HG02981 (cell line): Measurements from ENCODE around the gene CCDC172.
A peak's percentile ranks its signal among the peaks of the same experiment; 100 is the strongest.
"Not testable (repeated sequence)": the region's sequence is repeated elsewhere in the genome, so short reads cannot be mapped to it uniquely, and the experiment has no call there.

Experiments used
- ATAC-seq: cut with Tn5 transposase; IDR thresholded peaks from one replicate; pipeline ENCODE4 v1.9.1; 2021; ENCODE audit warnings: mild to moderate bottlenecking, moderate library complexity; ENCODE audit not compliant: unreplicated experiment

Gene CCDC172

GRCh38 chr10:116329153-116329552 is 4.9 kb downstream of the CCDC172 start:
- ATAC-seq: no peak

GRCh38 chr10:116331815-116332214 is 7.6 kb downstream of the CCDC172 start:
- ATAC-seq: no peak

- no peak for ATAC-seq
Observed at GRCh38 chr10:116336866-116337265, 12.6 kb downstream of the CCDC172 start.

GRCh38 chr10:116352125-116352524 is 27.9 kb downstream of the CCDC172 start:
- ATAC-seq: no peak

DNA sequence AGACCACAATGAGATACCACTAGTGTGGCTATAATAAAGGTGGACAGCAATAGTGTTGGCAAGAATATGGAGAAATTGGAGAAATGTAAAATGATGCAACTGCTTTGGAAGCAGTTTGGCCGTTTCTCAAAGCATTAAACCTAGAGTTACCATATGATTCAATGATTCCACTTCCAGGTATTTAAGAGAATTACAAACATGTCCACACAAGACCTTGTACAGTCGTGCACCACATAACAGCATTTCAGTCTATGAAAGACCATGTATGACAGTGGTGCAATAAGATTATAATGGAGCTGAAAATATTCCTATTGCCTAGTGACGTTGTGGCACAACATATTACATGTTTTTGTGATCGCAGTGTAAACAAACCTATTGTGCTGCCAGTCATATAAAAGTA is 29.6 kb downstream of the CCDC172 start:
- ATAC-seq: no peak

- no peak for ATAC-seq
Observed at GRCh38 chr10:116355341-116355740, 31.1 kb downstream of the CCDC172 start.

DNA sequence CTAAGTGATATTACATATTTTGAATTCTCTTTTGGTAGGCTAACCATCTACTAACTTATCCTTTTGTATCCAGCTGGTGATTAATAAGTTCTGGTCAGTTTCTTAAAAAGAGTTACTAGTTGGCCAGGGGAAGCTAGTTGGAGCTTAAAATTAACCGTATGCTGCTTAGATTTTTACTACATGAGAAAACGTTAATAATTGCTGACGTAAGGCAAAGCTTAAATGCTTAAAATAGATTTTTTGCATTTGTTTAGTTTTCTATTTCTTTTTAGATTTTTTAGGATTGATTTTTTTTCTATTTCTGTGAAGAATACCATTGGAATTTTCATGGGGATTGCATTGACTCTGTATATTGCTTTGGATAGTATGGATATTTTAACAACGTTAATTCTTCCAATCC is 32.6 kb downstream of the CCDC172 start:
- ATAC-seq: no peak

- ATAC-seq: no peak
Observed at GRCh38 chr10:116364868-116365267, 40.6 kb downstream of the CCDC172 start.

DNA sequence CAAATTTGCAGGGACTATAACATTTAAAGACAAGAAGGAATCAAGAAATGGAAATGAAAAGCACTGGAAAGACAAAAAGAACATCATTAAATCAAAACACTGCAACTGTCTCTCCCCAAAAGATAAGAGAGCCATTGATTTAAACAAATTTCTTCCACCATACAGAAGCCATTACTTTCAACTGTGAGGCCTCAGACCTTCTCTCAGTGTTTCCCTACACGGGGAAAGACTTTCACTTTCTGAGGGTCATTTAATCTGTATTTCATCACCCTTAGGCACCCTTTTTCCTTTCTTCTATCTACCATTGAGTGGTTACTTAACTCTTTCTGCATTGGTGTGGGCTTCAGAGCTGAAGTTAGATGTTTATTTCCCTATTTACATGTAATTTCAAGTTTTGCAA is 47.5 kb downstream of the CCDC172 start:
- ATAC-seq: no peak

GRCh38 chr10:116382290-116382689 is 58.0 kb downstream of the CCDC172 start:
- ATAC-seq: no peak

- no peak for ATAC-seq
Observed at GRCh38 chr10:116385311-116385710, 61.1 kb downstream of the CCDC172 start.

DNA sequence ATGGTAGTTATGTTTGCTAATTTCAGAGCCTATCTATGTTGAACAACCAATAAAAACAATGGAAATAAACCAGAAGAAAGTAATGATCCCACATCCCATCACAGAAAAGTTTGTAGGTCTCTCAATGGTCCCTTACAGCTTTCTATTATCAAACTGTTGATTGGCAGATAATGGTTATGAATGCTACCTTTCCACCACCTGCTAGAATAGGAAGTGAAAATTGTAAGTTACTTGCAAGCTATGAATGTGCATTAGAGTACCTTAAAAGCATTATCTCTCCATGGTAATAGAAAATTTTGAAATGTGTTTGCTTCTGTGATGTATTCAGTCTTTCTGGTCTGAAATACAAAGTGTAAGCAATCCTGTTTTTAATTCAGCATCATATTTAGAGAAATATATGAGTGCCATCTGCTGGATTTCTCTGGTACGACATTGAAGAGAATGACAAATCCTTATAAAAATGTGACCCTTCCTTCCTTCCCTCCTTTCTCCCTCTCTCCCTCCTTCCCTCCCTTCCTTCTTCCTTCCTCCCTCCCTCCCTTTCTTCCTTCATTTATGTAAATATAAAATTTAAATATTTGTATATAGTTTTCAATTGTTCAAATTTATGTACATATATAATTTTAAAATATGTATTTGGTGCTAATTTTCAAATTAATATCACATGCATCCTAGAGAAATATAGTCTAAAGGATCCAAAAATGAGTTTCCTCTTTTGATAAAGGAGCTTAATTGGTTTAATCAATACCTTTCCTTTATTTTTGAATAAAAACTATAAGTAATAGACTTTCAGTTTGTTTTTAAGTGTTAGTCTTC is 62.0 kb downstream of the CCDC172 start:
- peak; percentile 63 for ATAC-seq

DNA sequence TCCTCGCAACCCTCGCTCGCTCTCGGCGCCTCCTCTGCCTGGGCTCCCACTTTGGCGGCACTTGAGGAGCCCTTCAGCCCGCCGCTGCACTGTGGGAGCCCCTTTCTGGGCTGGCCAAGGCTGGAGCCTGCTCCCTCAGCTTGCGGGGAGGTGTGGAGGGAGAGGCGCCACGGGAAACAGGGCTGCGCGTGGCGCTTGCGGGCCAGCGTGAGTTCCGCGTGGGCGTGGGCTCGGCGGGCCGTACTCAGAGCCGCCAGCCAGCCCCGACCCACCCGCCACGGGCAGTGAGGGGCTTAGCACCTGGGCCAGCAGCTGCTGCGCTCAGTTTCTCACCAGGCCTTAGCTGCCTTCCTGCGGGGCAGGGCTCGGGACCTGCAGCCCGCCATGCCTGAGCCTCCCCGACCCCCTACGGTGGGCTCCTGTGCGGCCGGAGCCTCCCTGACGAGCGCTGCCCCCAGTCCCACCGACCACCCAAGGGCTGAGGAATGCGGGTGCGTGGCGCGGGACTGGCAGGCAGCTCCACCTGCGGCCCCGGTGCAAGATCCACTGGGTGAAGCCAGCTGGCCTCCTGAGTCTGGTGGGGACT is 69.1 kb downstream of the CCDC172 start:
- not testable (repeated sequence) for ATAC-seq

GRCh38 chr10:116395223-116395985 is 71.2 kb downstream of the CCDC172 start:
- ATAC-seq: no peak

- ATAC-seq: no peak
Observed at GRCh38 chr10:116398224-116398623, 74.0 kb downstream of the CCDC172 start.

DNA sequence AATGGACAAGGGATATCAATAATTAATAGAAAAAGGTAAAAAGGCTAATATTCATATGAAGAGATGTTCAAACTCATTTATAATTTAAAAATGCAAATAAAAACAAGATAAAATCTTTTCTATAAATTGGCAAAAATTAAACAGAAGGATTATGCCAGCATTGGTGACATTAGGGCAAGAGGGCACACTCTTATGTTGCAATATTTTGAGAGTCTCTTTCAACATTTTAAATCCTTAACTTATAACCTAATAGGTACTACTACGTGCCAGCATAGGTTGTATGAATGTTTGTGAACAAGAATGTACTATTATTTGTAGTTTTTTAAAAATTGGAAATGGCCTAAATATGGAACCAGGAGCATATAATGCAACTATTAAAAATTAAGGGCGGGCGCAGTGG is 78.6 kb downstream of the CCDC172 start:
- no peak for ATAC-seq

GRCh38 chr10:116403740-116404250 is 79.5 kb downstream of the CCDC172 start:
- ATAC-seq: no peak

DNA sequence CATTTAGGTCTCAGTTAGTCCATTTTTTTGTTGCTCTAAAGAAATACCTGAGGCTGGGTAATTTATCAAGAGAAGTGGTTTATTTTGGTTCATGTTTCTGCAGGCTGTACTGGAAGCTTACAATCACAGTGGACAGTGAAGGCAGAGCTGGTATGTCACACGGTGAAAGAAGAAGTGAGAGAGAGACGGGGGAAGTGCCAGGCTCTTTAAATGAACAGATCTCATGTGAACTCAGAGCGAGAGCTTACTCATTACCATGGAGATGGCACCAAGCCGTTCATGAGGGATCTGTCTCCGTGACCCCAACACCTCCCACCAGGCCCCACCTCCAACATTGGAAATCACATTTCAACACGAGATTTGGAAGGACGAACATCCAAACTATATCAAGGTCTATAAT is 84.5 kb downstream of the CCDC172 start:
- ATAC-seq: no peak

DNA sequence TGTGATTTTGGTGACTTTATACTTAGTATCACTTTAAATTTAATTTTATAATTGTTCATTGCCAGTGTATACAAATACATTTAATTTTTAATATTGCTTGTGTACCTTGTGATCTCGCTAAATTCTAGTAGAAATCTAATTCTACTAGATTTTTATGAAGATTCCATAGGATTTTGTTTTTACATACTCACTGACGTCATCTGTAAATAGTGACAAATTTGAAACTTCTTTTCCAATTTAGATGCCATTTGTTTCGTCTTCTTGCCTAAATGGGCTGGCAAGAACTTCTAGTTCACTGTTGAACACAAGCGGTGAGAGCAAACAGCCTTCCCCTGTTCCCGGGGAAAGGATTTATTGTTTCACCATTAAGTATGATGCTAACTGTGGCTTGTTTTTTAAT is 86.1 kb downstream of the CCDC172 start:
- no peak for ATAC-seq

- no peak for ATAC-seq
Observed at GRCh38 chr10:116417821-116418220, 93.6 kb downstream of the CCDC172 start.

GRCh38 chr10:116418389-116418788 is 94.1 kb downstream of the CCDC172 start:
- ATAC-seq: no peak

GRCh38 chr10:116421815-116422214 is 97.6 kb downstream of the CCDC172 start:
- ATAC-seq: no peak
